Osteoblast (primary cell): ENCODE measurements around the gene KBTBD13. TPM values are rescaled to one million over a fixed set of nuclear protein-coding genes. Genes with fewer than 3 reads are reported as not detected.
"Not testable (repeated sequence)": the region's sequence is repeated elsewhere in the genome, so short reads cannot be mapped to it uniquely, and the experiment has no call there.

Experiments
- DNase-seq: peaks from one replicate; pipeline ENCODE4 v3.0.0; 2011; ENCODE audit warnings: low spot score, mixed read lengths; ENCODE audit not compliant: insufficient read length; ENCODE audit errors: missing footprints
- H2AFZ ChIP-seq: 2 replicates; pipeline ENCODE4 v1.6.0; 2011; ENCODE audit warnings: mild to moderate bottlenecking, low read length
- H3K27ac ChIP-seq: 2 replicates; pipeline ENCODE4 v1.5.1; 2011; ENCODE audit warnings: mild to moderate bottlenecking, low read depth, low read length, moderate library complexity
- H3K27me3 ChIP-seq: 2 replicates; pipeline ENCODE4 v1.6.0; 2012; ENCODE audit warnings: mild to moderate bottlenecking, control low read depth, inconsistent platforms, low read length, moderate library complexity; ENCODE audit not compliant: insufficient read depth
- H3K36me3 ChIP-seq: 2 replicates; pipeline ENCODE4 v1.5.1; 2011; ENCODE audit warnings: mild to moderate bottlenecking, low read length, control low read depth, moderate library complexity; ENCODE audit not compliant: insufficient read depth
- H3K4me1 ChIP-seq: 2 replicates; pipeline ENCODE4 v1.5.1; 2011; ENCODE audit warnings: mild to moderate bottlenecking, low read length, control low read depth, moderate library complexity; ENCODE audit not compliant: insufficient read depth
- H3K4me2 ChIP-seq: 2 replicates; pipeline ENCODE4 v1.6.0; 2011; ENCODE audit warnings: mild to moderate bottlenecking, low read length; ENCODE audit not compliant: insufficient read depth
- H3K4me3 ChIP-seq: fragments of 200-600 bp; sonication (generic); 3 replicates; pipeline ENCODE4 v1.5.1; 2012; ENCODE audit warnings: mild to moderate bottlenecking, low read length, inconsistent platforms; ENCODE audit not compliant: insufficient read depth
- H3K79me2 ChIP-seq: 2 replicates; pipeline ENCODE4 v1.6.0; 2012; ENCODE audit warnings: mild to moderate bottlenecking, low read length, control low read depth, inconsistent platforms; ENCODE audit not compliant: insufficient read depth
- H3K9me3 ChIP-seq: 2 replicates; pipeline ENCODE4 v1.5.1; 2011; ENCODE audit warnings: low read depth, low read length, control low read depth
- H4K20me1 ChIP-seq: 2 replicates; pipeline ENCODE4 v1.6.0; 2012; ENCODE audit warnings: mild to moderate bottlenecking, low read length, control low read depth; ENCODE audit not compliant: insufficient read depth
- CTCF ChIP-seq: IDR thresholded peaks from 2 replicates; pipeline ENCODE4 v1.5.1; 2011; ENCODE audit warnings: mild to moderate bottlenecking, low read depth, low read length, moderate library complexity; ENCODE audit errors: extremely low read depth
- total RNA-seq: library from RNA; depleted of rRNA; stranded (reverse); fragments of >200 nt; gene quantifications from 2 replicates; pipeline ENCODE4 v1.2.3, GENCODE V29; 2012

Gene KBTBD13
- total RNA-seq, 1 donor = not detected

GRCh38 chr15:65095747-65096104 is 19.2 kb downstream of the KBTBD13 start:
- H4K20me1 ChIP-seq = no peaks in the 10 kb centered on the region
- peak; percentile 57 for DNase-seq
- H3K4me2 ChIP-seq = no peak overlapping the region
- H3K27ac ChIP-seq = no peak overlapping the region
- no peaks in the 10 kb centered on the region for H3K27me3 ChIP-seq
- TF ChIP-seq CTCF = no peak
- no peak overlapping the region for H2AFZ ChIP-seq
- no peaks in the 10 kb centered on the region for H3K79me2 ChIP-seq
- no peaks in the 10 kb centered on the region for H3K9me3 ChIP-seq
- H3K4me3 ChIP-seq = no peak overlapping the region
- H3K36me3 ChIP-seq = peaks cover 28% of the 10 kb centered on the region
- no peaks in the 10 kb centered on the region for H3K4me1 ChIP-seq

GRCh38 chr15:65096481-65097385 is 20.2 kb downstream of the KBTBD13 start:
- H2AFZ ChIP-seq = no peak overlapping the region
- no peak overlapping the region for H3K4me2 ChIP-seq
- H3K4me3 ChIP-seq = no peak overlapping the region
- no peaks in the 10 kb centered on the region for H4K20me1 ChIP-seq
- no peaks in the 10 kb centered on the region for H3K4me1 ChIP-seq
- H3K79me2 ChIP-seq = no peaks in the 10 kb centered on the region
- H3K27ac ChIP-seq = no peak overlapping the region
- H3K36me3 ChIP-seq = peaks cover 32% of the 10 kb centered on the region
- DNase-seq = peak; percentile 62
- no peak for TF ChIP-seq CTCF
- no peaks in the 10 kb centered on the region for H3K9me3 ChIP-seq
- no peaks in the 10 kb centered on the region for H3K27me3 ChIP-seq

GRCh38 chr15:65097651-65098263 is 21.2 kb downstream of the KBTBD13 start:
- Histone ChIP-seq H3K36me3 (peaks cover 36% of the 10 kb centered on the region), H2AFZ (no peak overlapping the region), H3K9me3 (no peaks in the 10 kb centered on the region), H3K27ac (no peak overlapping the region), H3K4me2 (no peak overlapping the region), H3K4me1 (no peaks in the 10 kb centered on the region), H3K79me2 (no peaks in the 10 kb centered on the region), H4K20me1 (no peaks in the 10 kb centered on the region), H3K4me3 (no peak overlapping the region), H3K27me3 (no peaks in the 10 kb centered on the region)
- TF ChIP-seq CTCF = no peak
- DNase-seq = no peak

- Histone ChIP-seq H4K20me1 (no peaks in the 10 kb centered on the region), H3K79me2 (no peaks in the 10 kb centered on the region), H3K4me3 (no peak overlapping the region), H3K36me3 (peaks cover 41% of the 10 kb centered on the region), H3K27me3 (no peaks in the 10 kb centered on the region), H2AFZ (no peak overlapping the region), H3K27ac (no peak overlapping the region), H3K4me1 (no peaks in the 10 kb centered on the region), H3K9me3 (no peaks in the 10 kb centered on the region), H3K4me2 (no peak overlapping the region)
- TF ChIP-seq CTCF = no peak
- DNase-seq = no peak
These were observed 22.8 kb downstream of the KBTBD13 start for GRCh38 chr15:65099336-65099735.

- not testable (repeated sequence) for H3K27me3 ChIP-seq, H3K4me2 ChIP-seq, H4K20me1 ChIP-seq, H3K9me3 ChIP-seq, DNase-seq, H3K4me3 ChIP-seq, H2AFZ ChIP-seq, H3K27ac ChIP-seq, H3K79me2 ChIP-seq, H3K4me1 ChIP-seq
- peaks cover 41% of the 10 kb centered on the region for H3K36me3 ChIP-seq
These were observed 23.3 kb downstream of the KBTBD13 start for GRCh38 chr15:65099801-65100200.
